Dedifferentiated amniotic fluid mesenchymal stem cell (primary cell): ENCODE data around the gene APLNR.
"Not testable (repeated sequence)": the region's sequence is repeated elsewhere in the genome, so short reads cannot be mapped to it uniquely, and the experiment has no call there.

ENCODE experiments used
- DNase-seq: peaks from one replicate; pipeline ENCODE4 v3.0.0-alpha.2; 2016; ENCODE audit errors: extremely low spot score

The APLNR gene

DNA sequence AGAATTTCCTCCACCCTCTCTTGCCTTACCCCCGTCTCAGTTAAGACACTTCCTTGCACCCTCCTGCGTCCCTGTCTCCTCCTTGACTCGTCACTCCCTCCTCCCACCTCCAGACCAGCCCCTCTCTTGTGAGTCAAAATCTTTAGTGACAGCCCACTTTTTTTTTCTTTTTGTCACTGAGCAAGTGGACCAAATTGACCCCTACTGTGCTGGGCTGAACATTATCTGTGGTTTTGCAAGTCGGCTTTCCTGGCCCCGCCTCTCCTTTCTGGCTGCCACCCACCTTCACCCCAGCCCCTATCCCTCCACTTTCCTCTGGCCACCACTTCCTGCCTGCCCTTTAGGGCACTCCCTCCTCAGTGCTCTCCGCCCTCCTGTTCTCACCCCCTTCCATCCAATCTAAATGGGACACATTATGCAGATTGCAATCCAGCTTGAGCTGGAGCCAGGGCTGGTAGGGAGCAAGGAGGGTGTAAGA is at the start of gene APLNR:
TSS of gene APLNR (minus strand) at position 47 of the 478 bp plus-strand sequence. CDS start 246 bp downstream, outside the sequence.
- no peak for DNase-seq

DNA sequence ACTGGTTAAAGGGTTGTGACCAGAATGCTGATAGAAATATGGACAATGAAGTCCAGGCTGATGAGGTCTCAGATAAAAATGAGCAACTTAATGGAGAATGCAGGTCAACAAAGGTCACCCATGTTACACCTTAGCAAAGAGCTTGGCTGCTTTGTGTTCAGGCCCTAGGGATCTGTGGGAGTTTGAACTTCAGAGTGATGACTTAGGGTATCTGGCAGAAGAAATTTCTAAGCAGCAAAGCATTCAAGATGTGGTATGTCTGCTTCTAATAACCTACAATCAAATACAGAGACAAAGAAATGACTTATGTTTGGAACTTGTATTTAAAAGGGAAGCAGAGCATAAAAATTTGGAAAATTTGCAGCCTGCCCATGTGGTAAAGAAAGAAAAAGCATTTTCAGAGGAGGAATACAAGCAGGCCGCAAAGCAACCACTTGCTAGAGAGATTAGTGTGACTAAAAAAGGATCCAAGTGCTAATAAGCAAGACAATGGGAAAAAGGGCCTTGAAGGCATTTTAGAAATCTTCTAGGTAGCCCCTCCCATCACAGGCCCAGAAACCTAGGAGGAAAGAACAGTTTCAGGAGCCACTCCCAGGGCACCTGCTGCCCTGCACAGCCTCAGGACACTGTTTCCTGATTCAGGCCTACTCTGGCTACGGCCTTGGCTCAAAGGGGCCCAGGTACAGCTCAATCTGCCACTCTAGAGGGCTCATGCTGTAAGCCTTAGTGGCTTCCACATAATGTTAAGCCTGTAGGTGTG is 46.4 kb upstream of the APLNR start:
- no peak for DNase-seq

DNA sequence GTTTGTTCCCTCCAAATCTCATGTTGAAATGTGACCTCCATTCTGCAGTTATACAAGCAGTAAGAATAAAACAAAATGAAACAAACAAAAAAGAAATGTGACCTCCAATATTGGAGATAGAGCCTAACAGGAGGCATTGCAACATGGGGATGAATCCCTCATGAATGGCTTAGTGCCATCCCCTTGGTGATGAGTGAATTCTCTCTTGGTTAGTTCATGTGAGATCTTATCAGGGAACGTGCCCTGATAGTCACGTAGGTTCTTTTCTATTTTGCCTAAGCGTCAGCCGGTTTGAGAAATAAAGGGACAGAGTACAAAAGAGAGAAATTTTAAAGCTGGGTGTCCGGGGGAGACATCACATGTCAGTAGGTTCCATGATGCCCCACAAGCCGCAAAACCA is 44.5 kb upstream of the APLNR start:
- not testable (repeated sequence) for DNase-seq

DNA sequence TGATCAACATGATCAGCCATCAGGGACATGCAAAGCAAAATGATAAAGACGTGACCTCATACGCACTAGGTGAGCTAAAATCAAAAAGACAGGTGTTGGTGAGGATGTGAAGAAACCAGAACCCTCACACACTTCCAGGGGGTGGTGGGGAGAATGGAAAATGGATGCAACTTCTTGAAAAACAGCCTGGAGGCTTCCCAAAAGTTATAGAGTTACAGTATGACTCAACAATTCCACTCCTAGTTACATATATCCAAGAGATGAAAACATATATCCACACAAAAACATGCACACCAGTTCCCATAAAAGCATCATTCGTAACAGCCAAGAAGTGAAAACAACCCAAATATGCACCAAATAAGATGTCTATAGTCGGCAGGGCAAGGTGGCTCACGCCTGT is 42.1 kb upstream of the APLNR start:
- peak; percentile 84 for DNase-seq

DNA sequence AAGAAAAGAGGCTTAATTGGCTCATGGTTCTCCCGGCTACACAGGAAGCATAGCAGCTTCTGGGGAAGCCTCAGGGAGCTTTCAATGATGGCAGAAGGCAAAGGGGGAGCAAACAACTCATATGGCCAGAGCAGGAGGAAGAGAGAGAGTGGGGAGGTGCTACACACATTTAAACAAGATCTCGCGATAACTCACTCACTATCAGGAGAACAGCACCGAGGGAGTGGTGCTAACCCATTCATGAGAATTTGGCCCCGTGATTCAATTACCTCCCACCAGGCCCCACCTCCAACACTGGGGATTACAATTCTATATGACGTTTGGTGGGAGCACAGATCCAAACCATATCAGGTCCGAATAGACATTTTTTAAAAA is 41.7 kb upstream of the APLNR start:
- DNase-seq: no peak

DNA sequence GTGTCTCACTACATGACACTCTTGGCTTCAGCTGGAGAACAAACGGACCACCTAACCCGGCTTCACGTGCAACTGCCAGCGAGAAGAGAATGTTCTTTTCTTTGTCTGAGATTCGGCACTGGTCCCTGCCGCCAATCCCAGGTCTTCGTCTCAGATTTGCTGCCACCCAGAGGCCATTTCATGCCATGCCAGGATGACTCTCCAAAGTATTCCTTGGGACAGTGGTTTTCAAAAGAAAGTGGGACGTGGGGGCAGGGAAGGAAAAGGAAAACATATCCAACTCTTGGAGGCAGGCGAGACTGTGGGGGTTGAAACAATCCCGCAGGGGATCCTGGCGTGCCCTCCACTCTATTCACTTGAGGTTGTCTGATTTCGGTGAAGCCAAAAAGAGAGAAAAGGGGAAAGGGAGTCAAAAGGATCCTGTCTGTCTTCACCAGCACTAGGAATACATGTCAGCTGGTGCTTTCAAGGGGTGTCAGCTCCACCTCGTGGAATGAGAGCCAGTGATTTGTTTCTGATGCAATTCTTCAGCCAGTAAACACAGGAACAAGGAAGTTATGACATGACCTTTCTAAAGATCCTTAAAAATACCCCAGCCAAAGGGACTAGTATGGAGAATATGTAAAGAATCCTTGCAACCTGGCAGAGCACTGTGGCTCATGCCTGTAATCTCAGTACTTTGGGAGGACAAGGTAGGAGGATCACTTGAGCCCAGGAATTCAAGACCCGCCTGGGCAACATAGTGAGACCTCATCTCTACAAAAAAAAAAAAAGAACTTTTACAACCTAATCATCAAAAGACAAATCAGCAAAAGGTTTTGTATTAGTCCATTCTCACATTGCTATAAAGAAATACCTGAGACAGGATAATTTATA is 41.0 kb upstream of the APLNR start:
- peak; percentile 88 for DNase-seq

DNA sequence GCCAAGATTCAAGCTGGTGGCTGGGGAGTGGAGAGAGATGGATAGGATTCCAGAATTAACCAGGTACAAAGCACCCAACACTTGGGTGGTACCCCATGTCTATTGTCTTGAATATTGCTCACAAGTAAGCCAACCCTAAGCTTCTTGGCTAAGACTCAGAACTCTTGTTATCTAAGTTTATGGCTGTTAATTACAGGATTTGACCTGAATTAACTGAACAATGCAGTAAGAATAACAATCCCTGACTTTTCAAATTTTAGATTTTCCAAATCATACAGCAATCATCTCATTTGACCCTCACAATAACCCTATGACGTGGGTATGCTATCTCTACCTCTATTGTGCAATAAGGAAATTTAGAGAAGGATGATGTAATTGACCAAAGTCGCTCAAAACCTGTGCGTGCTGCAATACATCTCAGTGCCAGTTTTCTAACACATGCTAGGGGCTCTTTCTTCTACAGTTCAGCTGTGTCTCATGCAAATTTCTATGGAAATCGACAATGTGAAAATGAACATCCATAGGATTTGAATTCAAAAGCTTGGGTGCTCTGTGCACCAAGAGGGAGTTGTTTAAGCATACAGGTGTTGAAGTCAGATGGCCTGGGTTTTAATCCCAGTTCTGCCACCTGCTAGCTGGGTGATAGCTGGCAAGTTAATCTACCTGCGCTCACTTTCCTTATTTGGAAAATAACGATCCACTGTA is 40.1 kb upstream of the APLNR start:
- DNase-seq: no peak

DNA sequence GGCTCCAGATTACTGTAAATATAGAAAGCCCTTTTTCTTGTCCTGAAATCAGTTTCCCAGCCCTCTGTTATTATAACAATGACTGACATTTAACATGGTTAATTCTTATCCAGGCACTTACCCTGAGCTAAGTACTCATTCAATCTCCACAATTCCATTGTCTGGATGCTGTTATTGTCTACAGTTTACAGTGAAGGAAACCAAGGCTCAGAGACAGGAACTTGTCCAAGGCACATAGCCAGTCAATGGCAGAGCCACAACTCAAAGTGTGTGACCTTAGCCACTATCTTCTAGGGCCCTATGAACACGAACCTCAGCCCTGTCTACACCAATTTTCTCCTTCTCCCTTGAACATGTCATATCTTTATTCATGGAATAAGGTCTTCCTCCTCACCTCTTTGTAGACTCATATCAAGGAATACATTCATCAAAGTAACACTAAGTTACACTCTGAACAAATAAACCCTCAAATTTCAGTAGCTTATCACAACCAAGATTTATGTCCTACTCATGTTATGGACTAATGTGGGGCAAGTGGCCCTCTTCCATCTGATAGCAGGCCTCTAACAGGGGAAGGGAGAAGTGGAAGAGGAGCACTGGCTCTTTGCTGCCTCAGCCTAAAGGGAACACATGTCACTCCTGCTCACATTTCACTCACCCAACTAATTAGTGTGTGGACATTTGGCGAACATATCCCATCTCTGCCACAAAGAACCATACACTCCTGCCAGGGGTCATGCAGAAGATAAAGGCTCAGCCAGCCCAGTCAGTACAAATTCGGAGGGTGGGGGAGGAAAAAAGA is 39.3 kb upstream of the APLNR start:
- DNase-seq: no peak

DNA sequence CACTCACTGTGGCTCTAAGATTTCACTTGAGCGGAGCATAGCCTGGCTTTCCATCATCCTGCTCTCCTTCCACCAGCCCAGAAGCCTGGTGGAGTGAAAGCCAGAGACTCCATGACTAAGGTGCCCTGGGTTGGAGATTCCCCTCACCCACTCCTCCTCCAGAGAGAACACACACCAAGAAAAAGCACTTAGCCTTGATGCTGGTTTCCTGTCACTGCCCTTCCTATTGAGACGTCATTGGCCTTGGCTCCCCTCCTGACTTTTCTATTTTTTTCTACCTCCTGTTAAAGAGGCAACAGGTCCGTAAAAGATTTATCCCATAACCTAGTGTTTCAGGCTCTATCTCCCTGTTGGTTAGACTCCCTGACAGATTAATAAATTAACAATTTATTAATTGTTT is 38.5 kb upstream of the APLNR start:
- DNase-seq: no peak

DNA sequence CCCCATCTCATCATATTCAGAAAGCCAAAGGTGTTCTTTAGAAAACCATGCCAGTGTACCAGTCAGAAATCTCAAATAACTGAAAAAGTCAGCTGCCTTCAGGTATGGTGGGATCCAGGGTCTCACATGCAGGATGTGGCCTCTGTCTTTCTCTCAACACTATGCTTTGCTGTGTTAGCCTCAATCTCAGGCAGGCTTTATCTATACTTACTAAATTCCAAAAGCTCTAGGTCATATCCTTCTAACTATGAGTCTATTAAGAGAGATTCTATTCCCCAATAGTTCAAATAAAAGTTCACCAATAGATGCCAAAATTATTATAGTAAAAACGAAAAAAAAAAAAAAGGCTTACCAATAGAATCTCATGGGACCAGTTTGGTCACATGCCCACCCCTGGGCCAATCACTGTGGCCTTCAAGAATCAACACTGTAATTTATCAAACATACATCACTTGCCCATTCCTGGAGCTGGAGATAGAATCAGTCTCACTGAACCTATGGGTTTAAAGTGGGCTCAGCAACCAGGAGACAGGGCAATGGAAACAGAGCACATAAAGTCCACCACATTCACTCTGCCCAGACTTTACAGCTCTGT is 38.0 kb upstream of the APLNR start:
- no peak for DNase-seq

DNA sequence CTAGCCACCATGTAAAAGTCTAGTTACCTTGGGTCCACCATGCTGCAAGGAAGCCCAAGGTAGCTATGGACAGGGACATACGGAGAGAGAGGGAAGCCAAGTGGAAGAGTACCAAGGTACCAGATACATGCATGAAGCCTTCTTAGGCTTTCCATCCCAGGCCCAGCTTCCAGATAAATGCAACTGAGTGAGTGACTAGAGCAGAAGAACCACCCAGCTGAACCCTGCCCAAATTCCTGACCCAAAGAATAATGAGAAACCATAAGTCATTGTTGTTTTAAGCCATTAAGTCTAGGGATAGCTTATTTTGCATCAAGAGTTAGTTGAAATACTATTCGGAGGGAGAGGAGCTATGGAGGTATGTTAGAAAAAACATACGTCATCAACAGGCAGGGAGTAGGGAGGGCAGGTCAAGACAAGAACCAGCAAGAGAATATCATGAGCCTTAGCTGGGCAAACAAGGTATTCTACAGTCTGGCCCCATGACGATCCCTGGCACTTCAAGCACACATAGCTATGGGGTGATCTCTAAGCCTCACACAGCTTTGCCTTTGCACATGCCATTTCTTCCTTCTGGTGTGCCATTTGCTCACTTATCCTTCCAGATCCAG is 36.5 kb upstream of the APLNR start:
- no peak for DNase-seq

DNA sequence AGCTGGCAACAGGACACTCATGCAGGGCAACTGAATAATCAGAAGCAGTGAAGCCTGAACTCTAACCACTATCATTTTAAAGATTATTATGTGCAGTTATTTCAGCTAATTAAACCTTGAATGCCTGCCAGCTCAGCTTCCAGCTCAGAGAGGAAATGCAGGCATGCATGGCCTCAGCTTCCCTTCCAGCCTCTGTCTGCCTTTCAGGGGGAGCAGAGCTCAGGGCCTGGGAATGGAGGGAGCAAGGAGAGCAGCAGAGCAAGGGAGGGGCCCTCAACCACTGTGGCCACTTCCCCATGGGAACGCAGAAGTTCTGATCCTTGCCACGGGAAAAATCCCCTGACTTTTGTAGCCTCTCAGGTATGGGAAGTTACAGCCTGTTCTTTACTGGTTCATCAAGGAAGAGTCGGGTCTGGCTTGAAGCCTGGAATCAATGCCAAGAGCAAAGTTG is 32.5 kb upstream of the APLNR start:
- DNase-seq: no peak

DNA sequence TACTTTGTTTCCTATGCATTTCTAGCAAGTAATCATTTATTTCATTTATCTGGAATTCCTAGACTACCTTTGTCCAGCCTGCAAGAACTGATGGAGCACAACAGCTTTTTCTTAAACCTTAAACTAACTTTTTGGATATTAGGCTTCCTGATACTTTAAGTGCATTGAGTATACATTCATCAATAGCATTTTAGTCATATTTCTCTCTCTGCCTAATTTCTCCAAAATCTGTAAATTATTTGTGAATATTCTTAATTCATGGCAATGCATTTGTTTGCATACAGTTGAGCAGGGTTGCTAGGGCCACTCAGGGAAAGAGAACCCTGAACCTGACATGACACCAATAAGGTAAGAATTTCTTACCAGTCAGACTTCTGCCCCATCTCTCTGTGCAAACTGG is 29.1 kb upstream of the APLNR start:
- no peak for DNase-seq

DNA sequence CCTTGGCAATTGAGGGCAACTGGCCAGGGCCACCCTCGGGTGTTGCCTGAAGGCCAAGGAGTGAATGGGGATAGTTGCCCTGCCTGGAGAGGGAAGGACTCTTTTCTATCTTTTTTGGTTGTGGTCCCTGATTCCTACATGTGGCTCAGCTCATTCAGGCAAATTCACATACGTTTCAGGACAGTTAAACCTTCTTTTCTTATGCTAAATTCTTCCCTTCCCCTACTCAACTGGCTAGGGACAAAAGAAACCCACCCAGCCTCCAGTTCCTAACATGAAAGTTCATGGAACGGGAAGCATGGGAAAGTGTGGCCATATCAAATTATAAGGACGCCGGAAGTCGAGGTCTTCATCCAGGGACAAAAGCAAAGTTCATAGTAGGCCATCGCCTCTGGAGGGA is 26.3 kb upstream of the APLNR start:
- DNase-seq: no peak

DNA sequence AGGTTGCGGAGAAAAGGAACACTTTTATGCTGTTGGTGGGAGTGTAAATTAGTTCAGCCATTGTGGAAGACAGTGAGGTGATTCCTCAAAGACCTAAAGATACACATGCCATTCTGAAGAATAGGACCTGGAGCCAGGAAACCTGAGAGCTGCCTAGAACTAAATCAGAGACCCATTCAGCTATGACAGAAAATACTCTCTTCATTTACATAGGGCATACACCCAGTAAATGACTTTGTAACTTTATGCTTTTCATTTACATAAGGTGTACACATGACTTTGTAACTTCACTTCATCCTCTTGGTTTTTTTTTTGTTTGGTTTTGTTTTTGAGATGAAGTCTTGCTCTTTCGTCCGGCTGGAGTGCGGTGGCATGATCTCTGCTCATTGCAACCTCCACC is 25.1 kb upstream of the APLNR start:
- DNase-seq: no peak

DNA sequence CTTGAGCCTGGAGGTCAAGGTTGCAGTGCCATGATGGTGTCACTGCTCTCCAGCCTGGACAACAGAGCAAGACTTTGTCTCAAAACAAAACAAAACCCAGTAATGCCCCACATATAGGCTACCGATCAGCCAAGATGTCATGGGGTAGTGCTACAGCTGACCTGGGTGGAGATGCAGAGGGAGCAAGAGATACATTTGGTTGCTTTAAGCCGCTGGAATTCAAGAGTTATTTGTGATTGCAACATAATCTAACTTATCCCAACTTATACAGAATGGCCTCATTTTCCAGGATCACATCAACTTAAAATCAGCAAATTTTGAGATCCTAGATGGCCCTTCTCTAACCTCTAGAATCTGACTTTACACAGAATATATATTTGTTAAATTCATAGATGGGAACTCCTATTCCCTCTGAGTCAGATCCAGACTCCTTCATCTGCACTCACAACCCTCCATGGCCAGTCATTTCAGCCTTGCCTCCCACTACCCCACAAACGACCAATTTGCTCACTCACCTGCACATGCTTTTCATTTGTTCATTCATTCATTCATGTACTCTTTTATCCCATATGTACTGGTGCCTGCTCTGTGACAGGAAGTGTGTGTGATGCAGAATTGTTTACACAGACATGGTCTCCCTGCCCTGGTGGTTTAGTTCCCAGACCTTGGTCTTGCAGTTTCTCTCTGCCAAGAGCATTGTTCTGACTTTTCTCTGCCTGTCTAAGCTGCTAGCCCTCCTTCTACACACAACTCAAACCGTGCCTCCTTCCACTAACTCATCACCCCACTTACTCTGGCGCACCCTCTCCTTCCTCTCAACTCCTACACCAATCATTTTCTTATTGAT is 24.1 kb upstream of the APLNR start:
- DNase-seq: no peak

DNA sequence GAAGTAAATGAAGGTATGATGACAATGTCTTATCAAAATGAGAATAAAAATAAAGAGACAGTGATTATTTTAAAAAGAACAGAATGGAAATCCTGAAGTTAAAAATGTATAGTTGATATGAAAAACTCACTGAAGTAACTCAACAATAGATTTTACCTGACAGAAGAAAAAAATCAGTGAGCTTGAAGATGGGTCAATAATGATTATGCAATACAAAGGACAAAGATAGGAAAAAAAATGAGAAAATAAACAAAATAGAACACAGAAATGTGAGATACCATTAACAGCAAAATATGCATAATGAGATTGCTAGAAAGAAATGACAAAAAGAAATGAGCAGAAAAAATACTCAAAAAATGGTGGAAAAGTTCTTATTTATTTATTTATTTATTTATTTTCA is 19.1 kb upstream of the APLNR start:
- no peak for DNase-seq

DNA sequence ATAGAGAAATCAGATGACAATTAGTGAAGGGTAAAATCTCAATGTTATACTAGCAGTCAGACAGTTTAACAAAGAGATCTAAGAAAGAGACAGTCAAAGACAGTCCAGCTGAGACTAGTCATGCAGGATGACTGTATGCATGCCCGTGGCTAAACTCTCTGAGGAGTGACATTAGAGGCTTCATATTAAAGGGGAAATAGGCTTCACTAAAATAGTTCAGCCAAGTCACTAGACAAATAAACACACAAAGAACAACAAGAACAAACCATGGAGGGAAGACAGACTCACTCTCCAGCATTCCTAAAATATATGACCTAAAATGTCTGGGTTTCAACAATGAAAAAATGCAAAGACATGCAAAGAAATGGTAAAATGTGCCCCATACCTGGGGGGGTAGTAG is 18.6 kb upstream of the APLNR start:
- DNase-seq: peak; percentile 34

DNA sequence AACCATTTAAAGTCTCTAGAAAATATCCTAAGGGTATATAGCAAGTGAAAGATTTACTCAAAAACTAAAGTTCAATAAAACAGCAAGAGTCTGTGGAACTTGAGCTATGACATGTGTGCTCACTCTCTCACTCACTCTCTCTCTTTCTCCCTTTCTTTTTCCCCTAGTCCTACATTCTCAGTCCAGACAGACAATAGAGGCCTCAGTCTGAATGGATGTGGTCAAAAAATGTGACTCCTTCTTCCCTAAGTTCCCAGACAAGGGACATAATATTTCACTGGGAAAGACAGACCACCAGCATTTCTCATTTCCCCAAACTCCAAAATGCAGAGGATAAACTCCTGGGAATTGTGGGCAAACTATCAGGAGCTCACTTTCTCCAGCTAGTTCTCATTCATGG is 17.6 kb upstream of the APLNR start:
- DNase-seq: no peak
